CD4-positive, alpha-beta T cell treated with Interleukin-15 for 1 hour (primary cell): ENCODE results near the gene IGF2BP2.
"Not testable (repeated sequence)": the region's sequence is repeated elsewhere in the genome, so short reads cannot be mapped to it uniquely, and the experiment has no call there.

Experiments
- DNase-seq: peaks from one replicate; pipeline ENCODE4 v3.0.0-alpha.2; 2020

The IGF2BP2 gene

GRCh38 chr3:185797993-185798830 lies 26.6 kb downstream of the IGF2BP2 start:
- DNase-seq = no peak

GRCh38 chr3:185797108-185797881 lies 27.5 kb downstream of the IGF2BP2 start:
- no peak for DNase-seq

GRCh38 chr3:185796431-185797107 lies 28.3 kb downstream of the IGF2BP2 start:
- no peak for DNase-seq

- no peak for DNase-seq
Observed at GRCh38 chr3:185793381-185793780, 31.5 kb downstream of the IGF2BP2 start.

- DNase-seq = no peak
Observed at GRCh38 chr3:185792955-185793354, 31.9 kb downstream of the IGF2BP2 start.

GRCh38 chr3:185789891-185790830 lies 34.7 kb downstream of the IGF2BP2 start:
- no peak for DNase-seq

GRCh38 chr3:185789134-185789533 lies 35.7 kb downstream of the IGF2BP2 start:
- no peak for DNase-seq

GRCh38 chr3:185788292-185788691 lies 36.5 kb downstream of the IGF2BP2 start:
- DNase-seq = no peak

- no peak for DNase-seq
Observed at GRCh38 chr3:185786956-185787877, 37.6 kb downstream of the IGF2BP2 start.

- DNase-seq = not testable (repeated sequence)
Observed at GRCh38 chr3:185786258-185786657, 38.6 kb downstream of the IGF2BP2 start.

GRCh38 chr3:185784317-185784716 lies 40.5 kb downstream of the IGF2BP2 start:
- DNase-seq = no peak

- no peak for DNase-seq
Observed at GRCh38 chr3:185781759-185782158, 43.1 kb downstream of the IGF2BP2 start.

- DNase-seq = no peak
Observed at GRCh38 chr3:185779461-185779860, 45.4 kb downstream of the IGF2BP2 start.

GRCh38 chr3:185778821-185779220 lies 46.0 kb downstream of the IGF2BP2 start:
- DNase-seq = no peak

GRCh38 chr3:185778094-185778493 lies 46.7 kb downstream of the IGF2BP2 start:
- DNase-seq = no peak

- DNase-seq = no peak
Observed at GRCh38 chr3:185770109-185770508, 54.7 kb downstream of the IGF2BP2 start.

- DNase-seq = peak; percentile 24
Observed at GRCh38 chr3:185768578-185768982, 56.3 kb downstream of the IGF2BP2 start.

GRCh38 chr3:185767002-185767688 lies 57.7 kb downstream of the IGF2BP2 start:
- no peak for DNase-seq

GRCh38 chr3:185766329-185767001 lies 58.4 kb downstream of the IGF2BP2 start:
- DNase-seq = no peak

- DNase-seq = no peak
Observed at GRCh38 chr3:185764980-185765370, 59.9 kb downstream of the IGF2BP2 start.
